Brain microvascular endothelial cell (primary cell): Measurements from ENCODE around the gene KLC1.

Experiments used
- DNase-seq: peaks from one replicate; pipeline ENCODE4 v3.0.0-alpha.2; 2020
- H3K27ac ChIP-seq: fragments of 250-450 bp; sonication (Bioruptor Pico); 2 replicates; pipeline ENCODE4 v1.5.1; 2020; ENCODE audit warnings: mild to moderate bottlenecking, moderate library complexity
- H3K27me3 ChIP-seq: fragments of 250-450 bp; sonication (Bioruptor Pico); replicated peaks from 2 replicates; pipeline ENCODE4 v1.5.1; 2020; ENCODE audit warnings: mild to moderate bottlenecking
- H3K36me3 ChIP-seq: fragments of 250-450 bp; sonication (Bioruptor Pico); replicated peaks from 2 replicates; pipeline ENCODE4 v1.5.1; 2020; ENCODE audit warnings: mild to moderate bottlenecking
- H3K4me3 ChIP-seq: 2 replicates; pipeline ENCODE4 v1.5.1; 2011; ENCODE audit warnings: low read depth, mild to moderate bottlenecking, control low read depth, low read length, moderate library complexity
- CTCF ChIP-seq: IDR thresholded peaks from 2 replicates; pipeline ENCODE4 v1.5.1; 2011; ENCODE audit warnings: low read depth, mild to moderate bottlenecking, moderate library complexity, low read length, control low read depth, inconsistent platforms; ENCODE audit errors: missing control alignments
- in situ Hi-C: cut with HindIII; loops from 2 replicates; pipeline ENCODE4 v1.10.0; 2017; ENCODE audit warnings: low sequenced_read_pairs, low pct_ligation_motif_present

Gene KLC1

DNA sequence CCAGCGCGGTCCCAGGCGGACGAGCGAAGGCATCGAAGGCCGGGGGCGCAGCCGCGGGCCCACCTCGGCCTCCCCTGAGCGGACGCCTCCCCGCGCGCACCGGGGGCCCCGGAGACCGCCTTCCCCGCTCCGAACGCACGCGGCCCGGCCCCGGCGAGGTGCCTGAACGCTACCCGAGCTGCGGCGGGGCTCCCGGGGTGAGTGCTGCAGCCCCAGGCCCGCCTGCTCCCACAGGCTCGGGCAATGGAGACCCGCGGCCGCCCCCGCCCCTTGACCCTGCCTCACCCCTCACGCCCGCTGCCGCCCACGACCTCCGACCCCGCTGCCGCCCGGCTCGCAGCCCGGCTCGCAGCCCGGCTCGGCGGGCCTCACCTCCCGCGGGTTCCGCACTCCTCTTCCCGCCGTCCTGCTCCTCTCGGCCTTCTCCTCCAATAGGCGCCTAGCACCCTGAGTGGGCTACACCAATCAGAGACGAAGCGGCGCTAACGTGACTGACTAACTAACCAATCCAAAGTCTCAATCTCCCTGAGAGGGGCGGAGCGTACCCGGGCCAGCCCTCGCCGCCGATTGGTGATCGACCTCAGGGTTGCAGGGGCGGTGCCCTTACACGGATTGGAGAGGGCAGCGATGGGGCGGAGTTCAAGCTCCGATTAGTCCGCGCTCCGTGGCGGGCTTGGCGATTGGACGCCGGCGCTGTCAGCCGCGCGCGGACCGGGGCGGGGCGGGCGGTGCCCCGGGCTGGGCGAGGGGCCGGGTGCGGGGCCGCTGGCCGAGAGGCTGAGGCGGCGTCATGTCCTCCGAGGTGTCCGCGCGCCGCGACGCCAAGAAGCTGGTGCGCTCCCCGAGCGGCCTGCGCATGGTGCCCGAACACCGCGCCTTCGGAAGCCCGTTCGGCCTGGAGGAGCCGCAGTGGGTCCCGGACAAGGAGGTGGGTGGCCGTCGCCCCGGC is 86.3 kb downstream of the KLC1 start, which contains the start of the genes XRCC3 and ZFYVE21:
Gene XRCC3 (minus strand): TSS at position 400 of the 949 bp plus-strand sequence. CDS start 4,364 bp downstream, outside the sequence.
Gene ZFYVE21 (plus strand): TSS at position 759 of the 949 bp plus-strand sequence. CDS start 32 bp downstream, at position 791.
- no peaks in the 10 kb centered on the region for H3K36me3 ChIP-seq
- in situ Hi-C loops = no loop called here
- H3K27me3 ChIP-seq = no peaks in the 10 kb centered on the region
- no peak for TF ChIP-seq CTCF
- DNase-seq = peak; percentile 100
- H3K4me3 ChIP-seq = peak within 1 kb of the TSS; percentile 76
- H3K27ac ChIP-seq = peak within 1 kb of the TSS; percentile 33

DNA sequence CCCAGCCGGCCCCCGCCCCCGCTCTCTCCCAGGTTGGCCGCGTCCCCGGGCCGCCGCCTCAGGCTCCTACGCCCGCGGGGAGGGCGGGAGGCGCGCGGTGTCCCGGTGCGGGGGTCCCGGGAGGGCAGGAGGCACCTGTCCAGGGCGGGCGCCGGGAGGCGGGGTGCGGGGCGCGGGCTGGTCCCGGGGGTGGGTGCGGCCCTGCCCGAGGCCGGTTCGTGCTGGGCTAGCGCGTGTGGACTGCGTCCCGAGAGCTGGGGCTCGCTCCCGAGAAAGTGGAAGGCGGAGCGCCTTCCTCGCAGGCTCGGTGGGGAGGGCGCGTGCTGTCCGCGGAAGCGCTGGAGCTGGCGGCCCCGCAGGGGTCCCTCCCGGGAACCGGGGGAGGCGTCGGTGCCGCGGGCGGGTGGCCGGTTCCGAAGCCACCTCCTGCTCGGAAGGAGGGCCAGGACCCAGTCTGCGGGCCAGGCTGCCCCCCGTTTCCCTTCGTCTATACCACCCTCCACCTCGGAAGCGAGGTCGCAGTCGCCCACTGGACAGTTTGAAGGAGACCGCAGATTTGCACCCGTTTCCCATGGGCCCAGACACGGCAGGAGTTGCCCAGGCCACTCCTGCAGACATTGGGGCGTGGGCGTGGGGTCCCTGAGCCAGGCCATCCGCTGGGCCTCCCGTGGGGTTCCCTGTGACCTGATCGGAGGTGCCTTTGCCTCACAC is 87.2 kb downstream of the KLC1 start:
- in situ Hi-C loops = no loop called here
- Histone ChIP-seq H3K27me3 (no peaks in the 10 kb centered on the region), H3K36me3 (no peaks in the 10 kb centered on the region), H3K4me3 (peak overlapping the region; percentile 76), H3K27ac (no peak overlapping the region)
- DNase-seq = no peak
- no peak for TF ChIP-seq CTCF

DNA sequence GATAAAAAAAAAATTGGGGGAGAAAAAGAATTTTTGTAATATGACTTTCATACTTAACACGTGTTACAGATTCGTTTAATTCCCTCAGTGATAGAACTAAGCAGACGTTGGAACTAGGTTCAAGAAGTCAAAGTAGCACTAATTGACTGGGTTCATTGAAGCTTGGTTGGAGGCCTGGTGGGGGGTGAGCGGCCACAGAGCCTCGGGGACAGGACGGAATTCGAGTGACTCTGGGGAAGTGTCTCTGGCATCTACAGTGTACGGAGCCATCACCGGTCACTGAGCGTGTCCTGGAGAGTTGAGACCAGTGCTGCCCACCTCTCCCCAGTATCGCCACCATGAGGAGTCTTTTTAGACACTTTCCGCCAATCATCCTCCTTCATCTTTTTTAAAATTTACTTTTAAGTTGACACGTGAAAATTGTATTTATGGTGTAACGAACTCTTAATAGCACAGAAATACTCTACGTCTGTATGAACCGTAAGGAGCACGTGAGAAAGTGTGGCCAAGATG is 87.9 kb downstream of the KLC1 start:
- Histone ChIP-seq H3K4me3 (peak overlapping the region; percentile 76), H3K36me3 (no peaks in the 10 kb centered on the region), H3K27me3 (no peaks in the 10 kb centered on the region), H3K27ac (no peak overlapping the region)
- in situ Hi-C loops = no loop called here
- DNase-seq = no peak
- TF ChIP-seq CTCF = no peak

GRCh38 chr14:103718572-103718971 is 89.6 kb downstream of the KLC1 start:
- H3K36me3 ChIP-seq = no peaks in the 10 kb centered on the region

DNA sequence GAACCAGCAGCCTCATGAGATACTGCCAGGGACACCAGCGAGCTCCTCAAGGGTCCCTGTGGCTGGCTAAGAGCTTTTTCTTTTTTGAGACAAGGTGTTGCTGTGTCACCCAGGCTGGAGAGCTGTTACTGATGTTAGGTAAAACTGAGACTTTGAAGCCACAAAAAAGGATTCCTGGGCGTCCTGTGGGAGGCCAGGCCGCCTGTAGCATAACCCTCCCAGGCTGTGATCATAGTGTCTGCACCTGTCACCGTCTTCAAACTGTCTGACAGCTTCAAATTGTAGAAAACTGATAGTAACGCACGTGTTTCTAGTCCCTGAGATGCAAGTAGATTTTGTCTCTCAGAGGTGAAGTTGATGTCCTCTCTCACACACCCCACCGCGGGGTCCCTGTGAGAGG is 90.7 kb downstream of the KLC1 start:
- in situ Hi-C loops = no loop called here
- TF ChIP-seq CTCF = no peak
- Histone ChIP-seq H3K36me3 (no peaks in the 10 kb centered on the region), H3K27me3 (no peaks in the 10 kb centered on the region), H3K4me3 (no peak overlapping the region), H3K27ac (no peak overlapping the region)
- no peak for DNase-seq

More at GRCh38 chr14:103718572-103718971, 89.6 kb downstream of the KLC1 start:
- in situ Hi-C loops = no loop called here
- H3K4me3 ChIP-seq = no peak overlapping the region
- TF ChIP-seq CTCF = no peak
- no peak overlapping the region for H3K27ac ChIP-seq
- no peaks in the 10 kb centered on the region for H3K27me3 ChIP-seq
- no peak for DNase-seq
